Kidney (tissue), 14 donors: Measurements from ENCODE around the gene GRIK3. TPM values are rescaled to one million over a fixed set of nuclear protein-coding genes. Genes with fewer than 3 reads are reported as not detected.
"Not testable (repeated sequence)": the region's sequence is repeated elsewhere in the genome, so short reads cannot be mapped to it uniquely, and the experiment has no call there.

Experiments used
- DNase-seq, 5 donors: peaks; one replicate each; pipeline ENCODE4 v3.0.0-alpha.2; 2013 to 2020
- FAIRE-seq: peaks from 2 replicates; lab custom pipeline; 2012; peaks lifted over from hg19 to GRCh38; lab: Jason Lieb, UNC
- H3K27ac ChIP-seq, 2 donors: one replicate each; pipeline ENCODE4 v1.7.0; 2013; ENCODE audit warnings: low read depth in 2 of 2, low read length in 2 of 2, inconsistent platforms in 1 of 2
- H3K27me3 ChIP-seq: one replicate; pipeline ENCODE4 v1.7.1; 2013; ENCODE audit warnings: low read length, inconsistent platforms; ENCODE audit not compliant: control insufficient read depth, insufficient read depth
- H3K36me3 ChIP-seq, 3 donors: one replicate each; pipeline versions ENCODE4 v1.7.0 to v1.7.1; 2013; ENCODE audit warnings: low read length in 3 of 3, control low read depth in 1 of 3, inconsistent platforms in 1 of 3; ENCODE audit not compliant: insufficient read depth in 3 of 3, control insufficient read depth in 2 of 3
- H3K4me1 ChIP-seq, 3 donors: one replicate each; pipeline versions ENCODE4 v1.7.0 to v1.7.1; 2013; ENCODE audit warnings: low read length in 3 of 3, inconsistent platforms in 1 of 3, low read depth in 1 of 3; ENCODE audit not compliant: control insufficient read depth in 2 of 3, insufficient read depth in 2 of 3
- H3K4me3 ChIP-seq, 3 donors: one replicate each; pipeline versions ENCODE4 v1.7.0 to v1.8.1; 2013; ENCODE audit warnings: low read length in 3 of 3, control low read depth in 1 of 3, inconsistent platforms in 1 of 3
- H3K9ac ChIP-seq, 3 donors: one replicate each; pipeline versions ENCODE4 v1.7.0 to v1.7.1; 2013; ENCODE audit warnings: low read length in 3 of 3, control low read depth in 1 of 3, inconsistent platforms in 1 of 3
- H3K9me3 ChIP-seq, 3 donors: one replicate each; pipeline versions ENCODE4 v1.7.0 to v1.7.1; 2013; ENCODE audit warnings: low read length in 3 of 3, control low read depth in 1 of 3, inconsistent platforms in 1 of 3; ENCODE audit not compliant: control insufficient read depth in 2 of 3, insufficient read depth in 1 of 3
- intact Hi-C: fragments of 100-400 bp; cut with DNase I; formaldehyde crosslinking; loops from one replicate; pipeline ENCODE4 v1.11.1; 2022
- polyA plus RNA-seq: library from polyadenylated mRNA; stranded (reverse); fragments of 350-450 nt; fragmentation: Illumina TruSeq; extraction: RNeasy Lipid Tissue Mini Kit (QIAGEN cat#74804); gene quantifications from one replicate; pipeline ENCODE4 v1.2.3, GENCODE V29; 2014; ENCODE audit warnings: low read depth, low replicate concordance; ENCODE audit not compliant: insufficient read depth
- total RNA-seq: library from RNA; stranded (reverse); fragmentation: NEBNext Ultra II Directional; extraction: Animal tissue kit (Norgen Biotek cat#: 25700); gene quantifications from one replicate; pipeline ENCODE4 v1.2.1, GENCODE V29; 2021
- TF ChIP-seq, protein P1 (sequence below): IDR thresholded peaks from 3 replicates; pipeline ENCODE4 v1.5.1; 2012; ENCODE audit warnings: mild to moderate bottlenecking, moderate library complexity, borderline replicate concordance; ENCODE audit not compliant: insufficient read depth; ENCODE audit errors: extremely low read depth
- donor health status: control.
- donor health status: control.
- donor health status: control.
- donor health status: control.
- donor health status: control.
- donor health status: DM: yes; HTN: yes; CAD: no.
- donor health status: Normal renal cell carcinoma (clear cell type).

GRIK3 gene
- total and polyA plus RNA-seq, 2 donors from 2014 or later = 0.06 to 0.38 TPM

DNA sequence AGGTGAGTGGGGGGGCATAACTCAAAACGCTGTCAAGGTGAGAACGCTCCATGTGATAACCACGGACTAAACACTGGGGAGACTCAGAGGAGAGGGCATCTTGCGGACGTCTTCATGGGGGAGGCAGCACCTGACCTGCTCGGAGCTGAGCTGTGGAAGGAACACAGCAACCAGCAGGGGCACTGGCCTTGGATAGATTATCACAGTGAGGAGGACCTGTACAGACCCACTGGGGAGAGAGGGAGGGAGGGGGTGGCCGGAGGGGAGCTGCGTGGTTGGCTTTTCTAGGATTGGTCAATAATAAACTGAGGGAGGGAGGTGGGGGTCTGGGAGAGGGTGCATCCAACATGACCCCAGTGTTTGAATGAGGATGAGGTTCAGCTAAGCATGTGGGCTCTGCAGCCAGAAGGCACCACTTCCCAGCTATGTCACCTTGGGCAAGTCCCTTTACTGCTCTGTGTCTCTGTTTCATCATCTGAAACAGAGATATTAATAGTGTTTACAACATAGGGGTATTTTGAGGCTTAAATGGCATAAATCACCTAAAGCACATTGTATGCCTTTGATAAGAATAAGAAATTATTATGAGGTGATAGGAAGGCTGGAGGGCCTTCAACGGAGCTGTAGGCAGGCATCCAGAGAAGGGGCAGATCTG, 123.3 kb downstream of the GRIK3 start:
- no peaks in the 10 kb centered on the region for H3K27me3 ChIP-seq
- no peaks in the 10 kb centered on the region for H3K9me3 ChIP-seq
- H3K4me3 ChIP-seq = no peak overlapping the region
- FAIRE-seq = no peak
- intact Hi-C loops = no loop called here
- no peak overlapping the region for H3K9ac ChIP-seq
- H3K27ac ChIP-seq = no peak overlapping the region
- no peaks in the 10 kb centered on the region for H3K4me1 ChIP-seq
- no peak for DNase-seq
- TF ChIP-seq, protein P1, sequence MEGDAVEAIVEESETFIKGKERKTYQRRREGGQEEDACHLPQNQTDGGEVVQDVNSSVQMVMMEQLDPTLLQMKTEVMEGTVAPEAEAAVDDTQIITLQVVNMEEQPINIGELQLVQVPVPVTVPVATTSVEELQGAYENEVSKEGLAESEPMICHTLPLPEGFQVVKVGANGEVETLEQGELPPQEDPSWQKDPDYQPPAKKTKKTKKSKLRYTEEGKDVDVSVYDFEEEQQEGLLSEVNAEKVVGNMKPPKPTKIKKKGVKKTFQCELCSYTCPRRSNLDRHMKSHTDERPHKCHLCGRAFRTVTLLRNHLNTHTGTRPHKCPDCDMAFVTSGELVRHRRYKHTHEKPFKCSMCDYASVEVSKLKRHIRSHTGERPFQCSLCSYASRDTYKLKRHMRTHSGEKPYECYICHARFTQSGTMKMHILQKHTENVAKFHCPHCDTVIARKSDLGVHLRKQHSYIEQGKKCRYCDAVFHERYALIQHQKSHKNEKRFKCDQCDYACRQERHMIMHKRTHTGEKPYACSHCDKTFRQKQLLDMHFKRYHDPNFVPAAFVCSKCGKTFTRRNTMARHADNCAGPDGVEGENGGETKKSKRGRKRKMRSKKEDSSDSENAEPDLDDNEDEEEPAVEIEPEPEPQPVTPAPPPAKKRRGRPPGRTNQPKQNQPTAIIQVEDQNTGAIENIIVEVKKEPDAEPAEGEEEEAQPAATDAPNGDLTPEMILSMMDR = no peak
- H3K36me3 ChIP-seq = no peaks in the 10 kb centered on the region

DNA sequence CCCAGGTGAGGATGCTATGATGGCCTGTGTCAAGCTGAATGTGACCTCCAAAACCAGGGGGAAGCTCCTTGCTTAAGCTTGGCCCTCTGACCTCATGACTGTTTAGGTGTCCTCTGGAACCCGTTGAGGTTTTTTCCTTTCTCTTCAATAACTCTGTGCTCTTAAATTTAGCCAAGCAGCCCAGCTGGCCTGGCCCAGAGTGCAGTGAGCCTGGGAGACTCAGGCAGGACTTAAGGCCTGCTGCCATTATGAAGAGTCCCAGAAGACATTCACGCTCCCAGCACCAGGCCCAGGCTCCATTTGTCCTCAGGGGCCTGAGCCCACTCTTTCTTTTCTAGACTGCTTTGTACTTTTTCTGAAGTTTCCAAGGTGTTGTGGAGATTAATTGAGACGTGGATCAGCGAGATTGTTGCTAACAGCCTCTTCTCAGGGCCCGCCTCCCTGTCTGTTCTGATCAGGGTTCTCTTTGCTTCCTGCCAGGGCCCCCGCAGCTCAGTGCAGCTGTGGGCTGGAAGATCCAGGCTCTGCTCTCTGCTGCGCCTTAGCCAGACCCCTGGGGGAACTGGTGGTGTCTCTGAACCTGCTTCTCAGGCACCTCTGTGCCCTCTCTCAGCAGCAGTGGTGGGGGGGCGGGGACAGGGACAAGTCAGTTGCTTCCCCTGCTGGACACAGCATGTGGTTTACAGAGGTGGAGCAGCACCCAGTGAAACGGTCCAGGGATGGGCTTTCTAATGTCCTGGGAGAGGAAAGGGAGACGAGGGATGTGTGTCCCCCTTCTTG, 124.2 kb downstream of the GRIK3 start:
- FAIRE-seq (no peak), DNase-seq (no peak)
- intact Hi-C loops = no loop called here
- TF ChIP-seq, protein P1 = no peak
- Histone ChIP-seq H3K4me3 (no peak overlapping the region), H3K27ac (no peak overlapping the region), H3K9ac (no peak overlapping the region), H3K9me3 (no peaks in the 10 kb centered on the region), H3K4me1 (no peaks in the 10 kb centered on the region), H3K27me3 (no peaks in the 10 kb centered on the region), H3K36me3 (no peaks in the 10 kb centered on the region)

- intact Hi-C loops, H3K36me3 ChIP-seq, H3K9me3 ChIP-seq, DNase-seq, H3K27me3 ChIP-seq, H3K4me3 ChIP-seq, H3K27ac ChIP-seq, H3K9ac ChIP-seq, H3K4me1 ChIP-seq, FAIRE-seq: not testable (repeated sequence)
Observed at GRCh38 chr1:36909359-36909758, 125.0 kb downstream of the GRIK3 start.

DNA sequence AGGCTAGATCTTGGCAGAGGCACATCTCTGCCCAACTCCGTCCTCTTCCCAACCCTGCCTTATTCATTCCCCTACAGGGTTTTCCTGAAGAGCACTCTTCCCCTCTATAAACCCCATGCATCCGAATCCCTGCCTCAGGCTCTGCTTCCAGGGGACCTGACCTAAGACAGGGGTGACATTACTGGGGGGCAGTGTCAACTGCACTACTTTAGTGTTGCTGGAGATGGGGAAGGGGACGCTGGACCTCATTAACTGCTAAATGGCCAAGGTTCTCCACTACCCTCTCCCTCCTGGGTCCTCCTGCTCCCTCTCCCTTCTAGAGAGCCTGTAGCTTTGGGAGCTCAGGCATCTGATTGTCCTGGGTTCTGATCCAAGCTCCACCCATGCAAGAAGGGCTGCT, 126.2 kb downstream of the GRIK3 start:
- Histone ChIP-seq H3K27ac (no peak overlapping the region), H3K27me3 (no peaks in the 10 kb centered on the region), H3K9me3 (no peaks in the 10 kb centered on the region), H3K9ac (no peak overlapping the region), H3K4me3 (no peak overlapping the region), H3K36me3 (no peaks in the 10 kb centered on the region), H3K4me1 (no peaks in the 10 kb centered on the region)
- FAIRE-seq (no peak), DNase-seq (no peak)
- TF ChIP-seq, protein P1 = no peak
- intact Hi-C loops = no loop called here
